GM12878 (cell line): Measurements from ENCODE around the gene MYH10. TPM values are rescaled to one million over a fixed set of nuclear protein-coding genes. Genes with fewer than 3 reads are reported as not detected.

ENCODE experiments used
- ATAC-seq: fragments of 200-7000 bp; cut with Tn5 transposase; 3 replicates; pipeline ENCODE4 v1.9.1; 2020; ENCODE audit warnings: mild to moderate bottlenecking, moderate library complexity
- BruUV-seq: library from RNA; stranded (reverse); fragments of 400-500 nt; replicated peaks from 2 replicates; lab custom pipeline; 2021; lab: Mats Ljungman, UMichigan
- CTCF ChIA-PET: fragments of 300-600 bp; sonication (Branson Sonifier 250); formaldehyde crosslinking; extraction: SDS; loops from one replicate; lab custom pipeline; 2021; ENCODE audit warnings: inconsistent platforms; lab: Yijun Ruan, JAX
- POLR2A ChIA-PET: fragments of 350-600 bp; formaldehyde crosslinking; extraction: SDS; loops from one replicate; lab custom pipeline; 2021; ENCODE audit warnings: inconsistent platforms; lab: Charles Lee
- RAD21 ChIA-PET: fragments of 300-600 bp; sonication (Branson Sonifier 250); formaldehyde crosslinking; loops from one replicate; lab custom pipeline; 2023; ENCODE audit warnings: antibody characterized with exemption; ENCODE audit not compliant: unreplicated experiment; lab: Charles Lee
- SMC1A ChIA-PET: fragments of 300-600 bp; sonication (Branson Sonifier 250); formaldehyde crosslinking; loops from one replicate; lab custom pipeline; 2023; ENCODE audit not compliant: unreplicated experiment, uncharacterized antibody; lab: Charles Lee
- DNase-seq: peaks from one replicate; pipeline ENCODE4 v3.0.0-alpha.2; 2011; ENCODE audit warnings: low read depth, low spot score
- FAIRE-seq: peaks from 3 replicates; lab custom pipeline; 2011; peaks lifted over from hg19 to GRCh38; lab: Jason Lieb, UNC
- H2AFZ ChIP-seq: 2 replicates; pipeline ENCODE4 v1.6.0; 2011; ENCODE audit warnings: low read depth, low read length, control low read depth; ENCODE audit not compliant: control insufficient read depth
- H3K27ac ChIP-seq: 2 replicates; pipeline ENCODE4 v1.5.1; 2011; ENCODE audit warnings: control low read depth; ENCODE audit not compliant: control insufficient read depth, insufficient read depth
- H3K27me3 ChIP-seq, 2 experiments: replicated peaks in 1 of 2; 2 replicates each; pipeline versions ENCODE4 v1.6.0 to v1.6.1; 2011; ENCODE audit warnings: low read length in 1 of 2; ENCODE audit not compliant: control insufficient read depth in 2 of 2, insufficient read depth in 2 of 2
- H3K36me3 ChIP-seq, 2 experiments: 2 replicates each; pipeline ENCODE4 v1.5.1; 2011; ENCODE audit warnings: low read length in 1 of 2; ENCODE audit not compliant: control insufficient read depth in 2 of 2, insufficient read depth in 2 of 2
- H3K4me1 ChIP-seq: 2 replicates; pipeline ENCODE4 v1.6.1; 2011; ENCODE audit warnings: mild to moderate bottlenecking, low read length, moderate library complexity, mixed read lengths; ENCODE audit not compliant: control insufficient read depth, insufficient read depth
- H3K4me2 ChIP-seq: 2 replicates; pipeline ENCODE4 v1.6.0; 2011; ENCODE audit warnings: control low read depth; ENCODE audit not compliant: control insufficient read depth, insufficient read depth
- H3K4me3 ChIP-seq: fragments of 200-600 bp; sonication (generic); 2 replicates; pipeline ENCODE4 v1.5.1; 2016
- H3K79me2 ChIP-seq: 2 replicates; pipeline ENCODE4 v1.6.0; 2011; ENCODE audit warnings: low read length; ENCODE audit not compliant: control insufficient read depth, insufficient read depth
- H3K9ac ChIP-seq: 2 replicates; pipeline ENCODE4 v1.8.0; 2011; ENCODE audit warnings: low read length, control low read depth, mixed read lengths; ENCODE audit not compliant: control insufficient read depth, insufficient read depth
- H3K9me3 ChIP-seq: replicated peaks from 3 replicates; pipeline ENCODE4 v1.5.1; 2011; ENCODE audit warnings: mild to moderate bottlenecking, low read length; ENCODE audit not compliant: control insufficient read depth, insufficient read depth
- H4K20me1 ChIP-seq: 2 replicates; pipeline ENCODE4 v1.6.0; 2011; ENCODE audit not compliant: control insufficient read depth, insufficient read depth
- BCL3 ChIP-seq: IDR thresholded peaks from 2 replicates; pipeline ENCODE4 v1.6.1; 2011; ENCODE audit warnings: borderline replicate concordance, low read depth, mild to moderate bottlenecking, moderate library complexity, low read length; ENCODE audit not compliant: insufficient read depth, poor library complexity, severe bottlenecking
- CHD4 ChIP-seq: fragments of 200-600 bp; sonication (generic); IDR thresholded peaks from 2 replicates; pipeline ENCODE4 v1.6.1; 2016; ENCODE audit warnings: mild to moderate bottlenecking
- EZH2 ChIP-seq: IDR thresholded peaks from 2 replicates; pipeline ENCODE4 v1.6.1; 2012; ENCODE audit warnings: low read depth, mild to moderate bottlenecking, control low read depth, inconsistent platforms, low read length, borderline replicate concordance; ENCODE audit not compliant: control insufficient read depth
- GABPA ChIP-seq: IDR thresholded peaks from 2 replicates; pipeline ENCODE4 v1.6.1; 2014; ENCODE audit warnings: antibody characterized with exemption, low read depth, mild to moderate bottlenecking, inconsistent platforms
- HCFC1 ChIP-seq: fragments of 150-350 bp; IDR thresholded peaks from 2 replicates; pipeline ENCODE4 v1.6.1; 2014; ENCODE audit warnings: low read length
- HDAC2 ChIP-seq: fragments of 200-600 bp; sonication (generic); IDR thresholded peaks from 2 replicates; pipeline ENCODE4 v1.6.1; 2017
- POLR2AphosphoS2 ChIP-seq: IDR thresholded peaks from 2 replicates; pipeline ENCODE4 v1.6.1; 2011; ENCODE audit warnings: low read depth, mild to moderate bottlenecking, low read length, improper control_type of control experiment, moderate library complexity
- RELA ChIP-seq: fragments of 450-650 bp; IDR thresholded peaks from 2 replicates; pipeline ENCODE4 v1.8.0; 2014; ENCODE audit warnings: borderline replicate concordance; ENCODE audit not compliant: partially characterized antibody
- SMAD5 ChIP-seq: IDR thresholded peaks from 2 replicates; pipeline ENCODE4 v1.6.1; 2016; ENCODE audit warnings: antibody characterized with exemption, low read depth
- SRF ChIP-seq, 2 experiments: IDR thresholded peaks; 2 replicates each; pipeline ENCODE4 v1.6.1; 2011; ENCODE audit warnings: low read depth in 2 of 2, low read length in 2 of 2, mild to moderate bottlenecking in 1 of 2, moderate library complexity in 1 of 2
- SUPT20H ChIP-seq: IDR thresholded peaks from 2 replicates; pipeline ENCODE4 v1.6.1; 2011; ENCODE audit warnings: low read depth, mild to moderate bottlenecking, low read length, moderate library complexity, borderline replicate concordance; ENCODE audit not compliant: control insufficient read depth
- TAF1 ChIP-seq: IDR thresholded peaks from 2 replicates; pipeline ENCODE4 v1.6.1; 2011; ENCODE audit warnings: mild to moderate bottlenecking, low read depth, low read length, borderline replicate concordance
- TCF12 ChIP-seq: IDR thresholded peaks from 2 replicates; pipeline ENCODE4 v1.6.1; 2011; ENCODE audit warnings: low read depth, mild to moderate bottlenecking, low read length
- WGBS: methylation state at CpG from one replicate; pipeline ENCODE4 v1.1.6; 2016; ENCODE audit warnings: low lambda C conversion rate; ENCODE audit not compliant: insufficient replicate concordance, insufficient coverage; ENCODE audit errors: missing lambda C conversion rate; 5-methylcytosine and 5-hydroxymethylcytosine counted together
- in situ Hi-C: fragments of 300-500 bp; cut with MboI; formaldehyde crosslinking; loops from 9 replicates; pipeline ENCODE4 v1.14.3; 2018; ENCODE audit warnings: mixed read lengths
- intact Hi-C: fragments of 100-400 bp; cut with micrococcal nuclease; formaldehyde crosslinking; loops from one replicate; pipeline ENCODE4 v1.14.2; 2022; ENCODE audit not compliant: unreplicated experiment
- polyA plus RNA-seq, 11 experiments: library from polyadenylated mRNA; depleted of rRNA in 4 of 11; unstranded in 6 of 11; stranded (reverse) in 5 of 11; fragments of >200 nt; fragmentation: Nextera tagmentation in 4 of 11; fragmentation: Illumina TruSeq in 1 of 11; extraction: Ambion mirVana in 4 of 11; extraction: Trizol in 1 of 11; gene quantifications; 1 replicate in 1 of 11; 2 replicates in 10 of 11; pipeline versions ENCODE4 v1.2.1 to v1.2.3, GENCODE V29; 2011 to 2016; ENCODE audit warnings: inconsistent platforms in 2 of 11, missing spikeins in 2 of 11, low read depth in 1 of 11
- total RNA-seq, 4 experiments: library from RNA; depleted of rRNA in 3 of 4; stranded (reverse); fragments of >200 nt in 3 of 4; fragmentation: Illumina TruSeq in 1 of 4; extraction: Trizol in 1 of 4; gene quantifications; 2 replicates each; pipeline versions ENCODE4 v1.2.1 to v1.2.3, GENCODE V29; 2013 to 2021
- TF ChIP-seq, protein P1 (sequence below): IDR thresholded peaks from 2 replicates; pipeline ENCODE4 v1.6.1; 2012; ENCODE audit warnings: mild to moderate bottlenecking, low read depth, low read length
- TF ChIP-seq, protein P2 (sequence below): fragments of 450-650 bp; IDR thresholded peaks from 2 replicates; pipeline ENCODE4 v1.6.1; 2017; ENCODE audit warnings: mild to moderate bottlenecking, moderate library complexity

Gene MYH10
- total and polyA plus RNA-seq, 10 of the 15 experiments (the other 5 are each of a cell fraction or from before 2014, with no cell fraction given): 0.33 to 7.1 (median 1.0) TPM

DNA sequence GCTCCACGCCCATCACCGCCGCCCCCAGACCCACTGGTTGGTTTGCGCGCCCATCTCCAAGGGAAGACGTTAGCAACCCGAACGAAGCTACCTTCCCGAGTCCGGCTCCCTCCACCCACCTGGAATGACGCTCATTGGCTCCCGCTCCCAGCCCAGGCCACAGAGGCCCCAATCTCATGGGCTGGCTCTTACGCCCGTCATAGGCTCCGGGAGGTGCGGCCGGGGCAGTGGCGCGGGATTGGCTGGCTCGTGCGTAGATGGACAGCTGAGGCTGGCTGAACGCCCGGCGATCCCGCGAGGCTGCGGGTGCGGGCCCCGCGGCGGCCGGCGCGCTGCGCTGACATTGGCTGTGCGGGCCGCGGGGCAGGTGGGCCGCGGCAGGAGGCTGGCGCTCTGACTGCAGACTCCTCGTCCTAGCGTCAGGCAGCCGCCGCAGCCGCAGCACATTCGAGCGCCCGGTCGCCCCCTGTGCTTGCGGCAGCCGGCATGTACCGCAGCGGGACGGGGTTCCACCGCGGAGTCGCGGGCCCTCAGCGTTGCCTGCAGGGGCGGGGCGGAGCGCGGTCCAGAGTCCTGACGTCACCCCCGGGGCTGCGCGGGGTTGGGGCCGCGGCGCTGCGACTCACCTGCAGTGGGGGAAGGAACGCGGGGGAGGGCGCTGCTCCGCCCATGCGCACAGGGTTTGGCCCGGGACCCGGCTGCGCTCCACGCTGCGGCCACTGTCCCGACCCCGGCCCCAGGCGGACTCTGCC, 453 bp upstream of the MYH10 start:
- CTCF ChIA-PET: no interaction called here
- ATAC-seq: peak; percentile 100
- RAD21 ChIA-PET: no interaction called here
- peak; percentile 78 for FAIRE-seq
- WGBS: 1% methylated on average over 68 of the region's 85 CpGs
- Histone ChIP-seq H3K9ac (peak overlapping the region; percentile 34; the same call in 1 of the 2 replicates), H3K79me2 (no peaks in the 10 kb centered on the region), H2AFZ (peak overlapping the region; percentile 90), H4K20me1 (no peaks in the 10 kb centered on the region), H3K4me3 (peak overlapping the region; percentile 81), H3K4me1 (no peaks in the 10 kb centered on the region), H3K36me3 (no peaks in the 10 kb centered on the region), H3K27me3 (peaks cover 0 to 6% of the 10 kb centered on the region in 2 experiments; a peak in 2 of 4 replicates), H3K27ac (no peak overlapping the region), H3K9me3 (no peaks in the 10 kb centered on the region), H3K4me2 (peak overlapping the region; percentile 95)
- SMC1A ChIA-PET: no interaction called here
- intact Hi-C loops (no loop called here), in situ Hi-C loops (no loop called here)
- POLR2A ChIA-PET: no interaction called here
- peak; percentile 82 for DNase-seq
- BruUV-seq: no TSS peak
- no peak for TF ChIP-seq TCF12
- no peak for TF ChIP-seq HCFC1
- no peak for TF ChIP-seq TAF1
- no peak for TF ChIP-seq EZH2
- no peak for TF ChIP-seq POLR2AphosphoS2
- TF ChIP-seq HDAC2: no peak
- TF ChIP-seq, protein P1, sequence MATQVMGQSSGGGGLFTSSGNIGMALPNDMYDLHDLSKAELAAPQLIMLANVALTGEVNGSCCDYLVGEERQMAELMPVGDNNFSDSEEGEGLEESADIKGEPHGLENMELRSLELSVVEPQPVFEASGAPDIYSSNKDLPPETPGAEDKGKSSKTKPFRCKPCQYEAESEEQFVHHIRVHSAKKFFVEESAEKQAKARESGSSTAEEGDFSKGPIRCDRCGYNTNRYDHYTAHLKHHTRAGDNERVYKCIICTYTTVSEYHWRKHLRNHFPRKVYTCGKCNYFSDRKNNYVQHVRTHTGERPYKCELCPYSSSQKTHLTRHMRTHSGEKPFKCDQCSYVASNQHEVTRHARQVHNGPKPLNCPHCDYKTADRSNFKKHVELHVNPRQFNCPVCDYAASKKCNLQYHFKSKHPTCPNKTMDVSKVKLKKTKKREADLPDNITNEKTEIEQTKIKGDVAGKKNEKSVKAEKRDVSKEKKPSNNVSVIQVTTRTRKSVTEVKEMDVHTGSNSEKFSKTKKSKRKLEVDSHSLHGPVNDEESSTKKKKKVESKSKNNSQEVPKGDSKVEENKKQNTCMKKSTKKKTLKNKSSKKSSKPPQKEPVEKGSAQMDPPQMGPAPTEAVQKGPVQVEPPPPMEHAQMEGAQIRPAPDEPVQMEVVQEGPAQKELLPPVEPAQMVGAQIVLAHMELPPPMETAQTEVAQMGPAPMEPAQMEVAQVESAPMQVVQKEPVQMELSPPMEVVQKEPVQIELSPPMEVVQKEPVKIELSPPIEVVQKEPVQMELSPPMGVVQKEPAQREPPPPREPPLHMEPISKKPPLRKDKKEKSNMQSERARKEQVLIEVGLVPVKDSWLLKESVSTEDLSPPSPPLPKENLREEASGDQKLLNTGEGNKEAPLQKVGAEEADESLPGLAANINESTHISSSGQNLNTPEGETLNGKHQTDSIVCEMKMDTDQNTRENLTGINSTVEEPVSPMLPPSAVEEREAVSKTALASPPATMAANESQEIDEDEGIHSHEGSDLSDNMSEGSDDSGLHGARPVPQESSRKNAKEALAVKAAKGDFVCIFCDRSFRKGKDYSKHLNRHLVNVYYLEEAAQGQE: no peak
- TF ChIP-seq BCL3: no peak
- TF ChIP-seq CHD4: no peak
- TF ChIP-seq SUPT20H: no peak
- no peak for TF ChIP-seq RELA
- no peak for TF ChIP-seq GABPA
- TF ChIP-seq SRF (IDR thresholded peaks at IDR 0.05; ENCODE audit: low read depth in 2 of 2, low read length in 2 of 2): no peak
- no peak for TF ChIP-seq SMAD5
- TF ChIP-seq, protein P2, sequence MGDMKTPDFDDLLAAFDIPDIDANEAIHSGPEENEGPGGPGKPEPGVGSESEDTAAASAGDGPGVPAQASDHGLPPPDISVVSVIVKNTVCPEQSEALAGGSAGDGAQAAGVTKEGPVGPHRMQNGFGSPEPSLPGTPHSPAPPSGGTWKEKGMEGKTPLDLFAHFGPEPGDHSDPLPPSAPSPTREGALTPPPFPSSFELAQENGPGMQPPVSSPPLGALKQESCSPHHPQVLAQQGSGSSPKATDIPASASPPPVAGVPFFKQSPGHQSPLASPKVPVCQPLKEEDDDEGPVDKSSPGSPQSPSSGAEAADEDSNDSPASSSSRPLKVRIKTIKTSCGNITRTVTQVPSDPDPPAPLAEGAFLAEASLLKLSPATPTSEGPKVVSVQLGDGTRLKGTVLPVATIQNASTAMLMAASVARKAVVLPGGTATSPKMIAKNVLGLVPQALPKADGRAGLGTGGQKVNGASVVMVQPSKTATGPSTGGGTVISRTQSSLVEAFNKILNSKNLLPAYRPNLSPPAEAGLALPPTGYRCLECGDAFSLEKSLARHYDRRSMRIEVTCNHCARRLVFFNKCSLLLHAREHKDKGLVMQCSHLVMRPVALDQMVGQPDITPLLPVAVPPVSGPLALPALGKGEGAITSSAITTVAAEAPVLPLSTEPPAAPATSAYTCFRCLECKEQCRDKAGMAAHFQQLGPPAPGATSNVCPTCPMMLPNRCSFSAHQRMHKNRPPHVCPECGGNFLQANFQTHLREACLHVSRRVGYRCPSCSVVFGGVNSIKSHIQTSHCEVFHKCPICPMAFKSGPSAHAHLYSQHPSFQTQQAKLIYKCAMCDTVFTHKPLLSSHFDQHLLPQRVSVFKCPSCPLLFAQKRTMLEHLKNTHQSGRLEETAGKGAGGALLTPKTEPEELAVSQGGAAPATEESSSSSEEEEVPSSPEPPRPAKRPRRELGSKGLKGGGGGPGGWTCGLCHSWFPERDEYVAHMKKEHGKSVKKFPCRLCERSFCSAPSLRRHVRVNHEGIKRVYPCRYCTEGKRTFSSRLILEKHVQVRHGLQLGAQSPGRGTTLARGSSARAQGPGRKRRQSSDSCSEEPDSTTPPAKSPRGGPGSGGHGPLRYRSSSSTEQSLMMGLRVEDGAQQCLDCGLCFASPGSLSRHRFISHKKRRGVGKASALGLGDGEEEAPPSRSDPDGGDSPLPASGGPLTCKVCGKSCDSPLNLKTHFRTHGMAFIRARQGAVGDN: no peak
